Measurements from ENCODE around the gene ELMOD1. TPM values are rescaled to one million over a fixed set of nuclear protein-coding genes. Genes with fewer than 3 reads are reported as not detected.

ELMOD1 gene
- total and polyA plus RNA-seq, 4 donors = 0.14 to 0.42 TPM; not detected in 2

DNA sequence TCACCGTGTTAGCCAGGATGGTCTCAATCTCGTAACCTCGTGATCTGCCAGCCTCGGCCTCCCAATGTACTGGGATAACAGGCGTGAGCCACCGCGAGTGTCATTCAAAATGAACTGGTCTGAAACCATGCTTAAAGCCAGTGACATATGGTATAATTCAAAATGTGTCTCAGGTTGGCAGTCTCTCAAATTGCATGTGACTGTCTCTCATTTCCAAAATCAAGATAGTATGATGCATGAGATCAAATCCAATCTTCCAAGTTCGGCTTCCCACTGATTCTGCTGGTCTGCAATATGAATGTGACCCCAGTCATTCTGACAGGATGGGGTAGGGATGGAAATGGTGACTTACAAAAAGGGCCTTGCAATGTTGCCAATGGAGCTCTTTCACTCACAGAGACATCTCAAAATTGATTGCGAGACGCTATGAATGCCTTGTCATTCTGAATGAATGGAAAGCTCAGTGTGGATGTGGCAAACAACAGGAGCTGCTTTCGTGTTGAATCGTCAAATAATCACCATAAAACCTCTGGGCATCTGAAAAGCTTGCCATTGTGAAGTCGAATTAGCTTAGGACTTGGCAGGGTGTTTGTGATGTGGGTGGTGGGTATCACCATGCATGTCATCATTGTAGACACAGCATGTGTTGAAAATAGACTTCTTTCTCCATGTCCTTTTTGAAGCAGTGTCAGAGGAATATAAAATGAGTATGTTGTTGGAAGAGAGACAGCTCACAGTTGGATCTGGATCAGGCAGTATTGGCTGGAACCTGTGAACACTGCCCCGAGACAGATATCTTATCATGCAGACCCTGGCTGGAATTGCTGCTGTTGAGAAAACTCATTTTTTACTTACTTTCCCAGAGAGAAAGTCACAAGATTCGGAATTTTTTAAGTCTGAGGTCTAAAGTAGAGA is 108.7 kb downstream of the ELMOD1 start:
- H3K27me3 ChIP-seq (ENCODE audit: control insufficient read depth in 4 of 4, insufficient read depth in 4 of 4, low read length in 3 of 4) = peaks cover 0 to 5% (median 0%) of the 10 kb centered on the region in 4 donors
- 85% methylated on average over 15 of the region's 15 CpGs for WGBS
- no peaks in the 10 kb centered on the region for H3K9me3 ChIP-seq (ENCODE audit: control insufficient read depth in 4 of 4, low read length in 3 of 4)
- DNase-seq (ENCODE audit: low spot score) = no peak
- H3K36me3 ChIP-seq (ENCODE audit: control insufficient read depth in 4 of 4, insufficient read depth in 3 of 4, low read depth in 1 of 4, low read length in 3 of 4) = no peaks in the 10 kb centered on the region
- H3K4me3 ChIP-seq (ENCODE audit: low read depth in 1 of 3, low read length in 3 of 3) = no peak overlapping the region
- no peak overlapping the region for H3K27ac ChIP-seq (ENCODE audit: low read depth in 1 of 2, low read length in 2 of 2)
- no peak overlapping the region for H3K9ac ChIP-seq (ENCODE audit: low read depth in 1 of 2, low read length in 2 of 2)
- TF ChIP-seq HNF4G (IDR thresholded peaks at IDR 0.05) = no peak
- no peak for TF ChIP-seq FOXA1 (IDR thresholded peaks at IDR 0.05)
- no peak for TF ChIP-seq TAF1 (conservative IDR thresholded peaks at IDR 0.05)
- TF ChIP-seq GABPA (IDR thresholded peaks at IDR 0.05 in 1 of 2, conservative IDR thresholded peaks at IDR 0.05 in 1 of 2) = no peak
- TF ChIP-seq, protein P1, sequence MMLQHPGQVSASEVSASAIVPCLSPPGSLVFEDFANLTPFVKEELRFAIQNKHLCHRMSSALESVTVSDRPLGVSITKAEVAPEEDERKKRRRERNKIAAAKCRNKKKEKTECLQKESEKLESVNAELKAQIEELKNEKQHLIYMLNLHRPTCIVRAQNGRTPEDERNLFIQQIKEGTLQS (IDR thresholded peaks at IDR 0.05) = no peak
- no peak for TF ChIP-seq RAD21 (IDR thresholded peaks at IDR 0.05)
- TF ChIP-seq RXRA (IDR thresholded peaks at IDR 0.05) = no peak
- no peak for TF ChIP-seq JUND (IDR thresholded peaks at IDR 0.05)
- TF ChIP-seq YY1 (IDR thresholded peaks at IDR 0.05) = no peak
- TF ChIP-seq EGR1 (IDR thresholded peaks at IDR 0.05; ENCODE audit: low read depth in 2 of 2) = no peak
- TF ChIP-seq SP1 (IDR thresholded peaks at IDR 0.05) = no peak
- no peaks in the 10 kb centered on the region for H3K4me1 ChIP-seq (ENCODE audit: control insufficient read depth in 4 of 4, insufficient read depth in 4 of 4, low read length in 3 of 4)

DNA sequence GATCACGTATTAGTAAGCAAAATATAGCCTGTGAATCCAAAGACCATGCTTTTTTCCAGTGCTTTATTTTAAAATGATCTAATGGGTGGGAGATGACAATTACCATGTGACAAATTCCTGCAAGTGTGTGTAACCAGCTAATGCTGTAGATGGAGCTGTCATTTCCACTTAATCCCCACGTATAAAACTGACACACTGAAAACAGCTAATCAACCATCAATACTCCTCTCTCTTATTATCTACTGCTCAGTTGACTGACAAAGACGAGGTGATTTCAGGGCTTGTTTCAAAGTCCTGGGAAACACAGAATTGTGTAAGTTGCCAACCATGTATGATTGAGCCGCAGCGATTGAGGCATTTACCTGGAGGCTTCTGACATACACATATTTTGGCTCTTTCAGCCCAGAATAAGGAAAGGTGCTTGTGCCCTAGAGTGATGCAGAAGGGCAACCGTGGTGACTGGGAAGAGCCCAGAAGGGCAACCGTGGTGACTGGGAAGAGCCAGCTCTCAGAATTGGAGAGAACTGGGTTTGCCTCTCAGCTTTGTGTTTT is 111.2 kb downstream of the ELMOD1 start:
- no peak for DNase-seq (ENCODE audit: low spot score)
- H3K4me3 ChIP-seq (ENCODE audit: low read depth in 1 of 3, low read length in 3 of 3) = no peak overlapping the region
- H3K9ac ChIP-seq (ENCODE audit: low read depth in 1 of 2, low read length in 2 of 2) = no peak overlapping the region
- no peaks in the 10 kb centered on the region for H3K36me3 ChIP-seq (ENCODE audit: control insufficient read depth in 4 of 4, insufficient read depth in 3 of 4, low read depth in 1 of 4, low read length in 3 of 4)
- H3K9me3 ChIP-seq (ENCODE audit: control insufficient read depth in 4 of 4, low read length in 3 of 4) = no peaks in the 10 kb centered on the region
- no peaks in the 10 kb centered on the region for H3K4me1 ChIP-seq (ENCODE audit: control insufficient read depth in 4 of 4, insufficient read depth in 4 of 4, low read length in 3 of 4)
- no peak overlapping the region for H3K27ac ChIP-seq (ENCODE audit: low read depth in 1 of 2, low read length in 2 of 2)
- 58% methylated on average over 7 of the region's 7 CpGs for WGBS
- TF ChIP-seq FOXA1 (IDR thresholded peaks at IDR 0.05) = no peak
- TF ChIP-seq SP1 (IDR thresholded peaks at IDR 0.05) = no peak
- no peak for TF ChIP-seq HNF4G (IDR thresholded peaks at IDR 0.05)
- TF ChIP-seq, protein P2, sequence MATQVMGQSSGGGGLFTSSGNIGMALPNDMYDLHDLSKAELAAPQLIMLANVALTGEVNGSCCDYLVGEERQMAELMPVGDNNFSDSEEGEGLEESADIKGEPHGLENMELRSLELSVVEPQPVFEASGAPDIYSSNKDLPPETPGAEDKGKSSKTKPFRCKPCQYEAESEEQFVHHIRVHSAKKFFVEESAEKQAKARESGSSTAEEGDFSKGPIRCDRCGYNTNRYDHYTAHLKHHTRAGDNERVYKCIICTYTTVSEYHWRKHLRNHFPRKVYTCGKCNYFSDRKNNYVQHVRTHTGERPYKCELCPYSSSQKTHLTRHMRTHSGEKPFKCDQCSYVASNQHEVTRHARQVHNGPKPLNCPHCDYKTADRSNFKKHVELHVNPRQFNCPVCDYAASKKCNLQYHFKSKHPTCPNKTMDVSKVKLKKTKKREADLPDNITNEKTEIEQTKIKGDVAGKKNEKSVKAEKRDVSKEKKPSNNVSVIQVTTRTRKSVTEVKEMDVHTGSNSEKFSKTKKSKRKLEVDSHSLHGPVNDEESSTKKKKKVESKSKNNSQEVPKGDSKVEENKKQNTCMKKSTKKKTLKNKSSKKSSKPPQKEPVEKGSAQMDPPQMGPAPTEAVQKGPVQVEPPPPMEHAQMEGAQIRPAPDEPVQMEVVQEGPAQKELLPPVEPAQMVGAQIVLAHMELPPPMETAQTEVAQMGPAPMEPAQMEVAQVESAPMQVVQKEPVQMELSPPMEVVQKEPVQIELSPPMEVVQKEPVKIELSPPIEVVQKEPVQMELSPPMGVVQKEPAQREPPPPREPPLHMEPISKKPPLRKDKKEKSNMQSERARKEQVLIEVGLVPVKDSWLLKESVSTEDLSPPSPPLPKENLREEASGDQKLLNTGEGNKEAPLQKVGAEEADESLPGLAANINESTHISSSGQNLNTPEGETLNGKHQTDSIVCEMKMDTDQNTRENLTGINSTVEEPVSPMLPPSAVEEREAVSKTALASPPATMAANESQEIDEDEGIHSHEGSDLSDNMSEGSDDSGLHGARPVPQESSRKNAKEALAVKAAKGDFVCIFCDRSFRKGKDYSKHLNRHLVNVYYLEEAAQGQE (IDR thresholded peaks at IDR 0.05) = no peak
- TF ChIP-seq YY1 (IDR thresholded peaks at IDR 0.05) = no peak
- TF ChIP-seq FOXA2 (IDR thresholded peaks at IDR 0.05) = no peak
- no peak for TF ChIP-seq HNF4A (conservative IDR thresholded peaks at IDR 0.05)
- TF ChIP-seq MAX (IDR thresholded peaks at IDR 0.05) = no peak
- no peak for TF ChIP-seq CTCF (IDR thresholded peaks at IDR 0.05; ENCODE audit: low read depth, low read length, missing input control)
- no peak for TF ChIP-seq JUND (IDR thresholded peaks at IDR 0.05)
- TF ChIP-seq ZBTB33 (IDR thresholded peaks at IDR 0.05) = no peak
- TF ChIP-seq RXRA (IDR thresholded peaks at IDR 0.05) = no peak
- no peak for TF ChIP-seq RAD21 (IDR thresholded peaks at IDR 0.05)
- TF ChIP-seq TAF1 (conservative IDR thresholded peaks at IDR 0.05) = no peak
- no peak for TF ChIP-seq GABPA (IDR thresholded peaks at IDR 0.05 in 1 of 2, conservative IDR thresholded peaks at IDR 0.05 in 1 of 2)
- TF ChIP-seq EGR1 (IDR thresholded peaks at IDR 0.05; ENCODE audit: low read depth in 2 of 2) = no peak
- peaks cover 0 to 5% (median 0%) of the 10 kb centered on the region in 4 donors for H3K27me3 ChIP-seq (ENCODE audit: control insufficient read depth in 4 of 4, insufficient read depth in 4 of 4, low read length in 3 of 4)
